Large intestine (tissue), 3 donors: ENCODE data around the gene DDX23. TPM values are rescaled to one million over a fixed set of nuclear protein-coding genes. Genes with fewer than 3 reads are reported as not detected.
"Not testable (repeated sequence)": the region's sequence is repeated elsewhere in the genome, so short reads cannot be mapped to it uniquely, and the experiment has no call there.

Experiments
- DNase-seq, 2 donors: peaks; one replicate each; pipeline versions ENCODE4 v3.0.0 to v3.0.0-alpha.2; 2013
- H3K27ac ChIP-seq: one replicate; pipeline ENCODE4 v1.5.1; 2013; ENCODE audit warnings: low read length
- H3K27me3 ChIP-seq: 2 replicates; pipeline ENCODE4 v1.6.1; 2013; ENCODE audit warnings: low read length; ENCODE audit not compliant: control insufficient read depth, insufficient read depth
- H3K36me3 ChIP-seq: 2 replicates; pipeline ENCODE4 v1.6.1; 2013; ENCODE audit warnings: low read length; ENCODE audit not compliant: control insufficient read depth, insufficient read depth
- H3K4me1 ChIP-seq: one replicate; pipeline ENCODE4 v1.6.1; 2013; ENCODE audit warnings: low read length; ENCODE audit not compliant: control insufficient read depth, insufficient read depth
- H3K4me3 ChIP-seq: one replicate; pipeline ENCODE4 v1.5.1; 2013; ENCODE audit warnings: low read length
- H3K9me3 ChIP-seq: one replicate; pipeline ENCODE4 v1.6.1; 2013; ENCODE audit warnings: mild to moderate bottlenecking, low read depth, low read length, moderate library complexity; ENCODE audit not compliant: control insufficient read depth
- WGBS: methylation state at CpG from one replicate; pipeline ENCODE4 v1.1.5; 2013; ENCODE audit warnings: low lambda C conversion rate; ENCODE audit not compliant: insufficient coverage; 5-methylcytosine and 5-hydroxymethylcytosine counted together
- polyA plus RNA-seq: library from polyadenylated mRNA; unstranded; fragments of 120-200 nt; gene quantifications from one replicate; pipeline ENCODE4 v1.2.1, GENCODE V29; 2013

The DDX23 gene
- polyA plus RNA-seq, 1 donor: 90.9 TPM

DNA sequence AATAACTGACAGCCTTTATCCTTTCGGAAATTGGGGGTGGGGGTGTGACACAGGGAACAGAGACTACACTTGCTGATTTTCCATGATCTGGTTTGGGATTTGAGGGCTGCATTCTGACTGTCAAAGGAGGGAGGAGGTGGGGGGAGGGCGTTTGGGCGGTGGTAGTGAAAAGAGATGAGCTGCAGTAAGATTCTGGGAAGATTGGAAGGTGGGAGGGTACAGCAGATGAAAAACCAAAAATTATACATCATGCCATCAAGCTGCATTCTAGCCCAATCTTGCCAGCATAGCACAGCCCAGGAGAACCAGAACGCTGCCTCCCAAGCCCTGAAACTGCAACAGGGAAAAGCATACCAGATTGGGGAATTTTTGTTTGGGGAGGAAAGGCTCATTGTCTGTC is 11.3 kb upstream of the DDX23 start:
- Histone ChIP-seq H3K36me3 (peaks cover 5% of the 10 kb centered on the region), H3K9me3 (no peaks in the 10 kb centered on the region), H3K27me3 (peaks cover 7% of the 10 kb centered on the region), H3K4me1 (peaks cover 7% of the 10 kb centered on the region), H3K4me3 (no peak overlapping the region), H3K27ac (no peak overlapping the region)
- DNase-seq: no peak
- WGBS: no CpG with 5 or more reads among the region's 4 CpGs

GRCh38 chr12:48862760-48863159 is 10.8 kb upstream of the DDX23 start:
- Histone ChIP-seq H3K27ac (no peak overlapping the region), H3K4me1 (peaks cover 7% of the 10 kb centered on the region), H3K4me3 (no peak overlapping the region), H3K9me3 (no peaks in the 10 kb centered on the region), H3K27me3 (peaks cover 7% of the 10 kb centered on the region), H3K36me3 (peaks cover 5% of the 10 kb centered on the region)
- no CpG with 5 or more reads among the region's 5 CpGs for WGBS
- no peak for DNase-seq

- Histone ChIP-seq H3K9me3 (no peaks in the 10 kb centered on the region), H3K27me3 (peaks cover 7% of the 10 kb centered on the region), H3K27ac (no peak overlapping the region), H3K36me3 (peaks cover 8% of the 10 kb centered on the region), H3K4me1 (peaks cover 7% of the 10 kb centered on the region), H3K4me3 (no peak overlapping the region)
- no CpG with 5 or more reads among the region's 2 CpGs for WGBS
- no peak for DNase-seq
Measured at GRCh38 chr12:48861111-48861510, 9.1 kb upstream of the DDX23 start.

- H3K36me3 ChIP-seq, H3K4me1 ChIP-seq, H3K27me3 ChIP-seq, H3K4me3 ChIP-seq, DNase-seq, H3K27ac ChIP-seq, H3K9me3 ChIP-seq: not testable (repeated sequence)
- no CpG with 5 or more reads among the region's 5 CpGs for WGBS
Measured at GRCh38 chr12:48860236-48860635, 8.3 kb upstream of the DDX23 start.

GRCh38 chr12:48859607-48860006 is 7.6 kb upstream of the DDX23 start:
- Histone ChIP-seq H3K9me3 (no peaks in the 10 kb centered on the region), H3K4me3 (no peak overlapping the region), H3K27me3 (peaks cover 6% of the 10 kb centered on the region), H3K4me1 (no peaks in the 10 kb centered on the region), H3K36me3 (peaks cover 8% of the 10 kb centered on the region), H3K27ac (no peak overlapping the region)
- no CpG with 5 or more reads among the region's 5 CpGs for WGBS
- no peak for DNase-seq

GRCh38 chr12:48858043-48858442 is 6.1 kb upstream of the DDX23 start:
- no peak for DNase-seq
- peaks cover 8% of the 10 kb centered on the region for H3K36me3 ChIP-seq
- WGBS: 100% methylated on average over 2 of the region's 8 CpGs
- no peaks in the 10 kb centered on the region for H3K9me3 ChIP-seq
- no peak overlapping the region for H3K4me3 ChIP-seq
- H3K4me1 ChIP-seq: no peaks in the 10 kb centered on the region
- H3K27me3 ChIP-seq: no peaks in the 10 kb centered on the region
- no peak overlapping the region for H3K27ac ChIP-seq

DNA sequence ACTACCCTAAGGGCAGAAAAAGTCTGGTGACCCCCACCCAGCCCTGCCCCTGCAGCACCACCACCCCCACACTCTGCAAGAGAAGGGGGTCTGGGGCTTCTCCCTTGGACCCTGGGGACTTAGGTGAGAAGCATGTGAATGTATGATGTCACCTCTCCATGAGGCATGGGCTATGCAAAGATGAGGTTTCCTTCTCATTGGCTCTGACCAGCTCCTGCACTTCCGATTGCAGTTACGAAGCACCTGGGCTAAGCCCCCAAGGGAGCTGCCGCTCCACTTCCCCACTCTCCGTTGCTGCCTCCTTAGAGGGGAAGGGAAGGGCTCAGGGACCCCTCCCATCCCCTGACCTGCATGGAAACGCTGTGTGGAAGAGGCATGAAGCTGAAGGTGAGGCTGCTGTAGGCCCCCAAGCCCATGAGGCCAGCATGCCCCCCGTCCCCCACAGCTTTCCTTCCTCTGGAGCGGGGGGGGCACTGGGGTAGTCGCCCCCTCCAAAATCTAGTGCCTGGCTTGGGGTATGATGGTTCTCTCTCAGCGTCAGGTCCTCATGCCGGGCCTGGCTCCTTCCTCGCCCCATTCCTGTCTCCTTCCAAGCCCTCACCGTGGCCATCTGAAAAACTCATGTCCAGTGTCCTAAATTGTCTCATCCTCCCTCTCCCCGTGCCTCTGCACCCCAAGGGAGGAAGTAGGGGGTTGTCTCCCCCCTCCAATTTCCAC is 5.5 kb upstream of the DDX23 start:
- Histone ChIP-seq H3K27ac (no peak overlapping the region), H3K4me1 (peaks cover 3% of the 10 kb centered on the region), H3K4me3 (no peak overlapping the region), H3K27me3 (no peaks in the 10 kb centered on the region), H3K36me3 (peaks cover 8% of the 10 kb centered on the region), H3K9me3 (no peaks in the 10 kb centered on the region)
- DNase-seq: no peak
- WGBS: no CpG with 5 or more reads among the region's 13 CpGs

- peaks cover 8% of the 10 kb centered on the region for H3K36me3 ChIP-seq
- no peak for DNase-seq
- peaks cover 3% of the 10 kb centered on the region for H3K4me1 ChIP-seq
- no peaks in the 10 kb centered on the region for H3K9me3 ChIP-seq
- H3K4me3 ChIP-seq: no peak overlapping the region
- H3K27me3 ChIP-seq: no peaks in the 10 kb centered on the region
- no CpG with 5 or more reads among the region's 2 CpGs for WGBS
- H3K27ac ChIP-seq: no peak overlapping the region
Measured at GRCh38 chr12:48856379-48856778, 4.4 kb upstream of the DDX23 start.

GRCh38 chr12:48854932-48855331 is 3.0 kb upstream of the DDX23 start:
- H3K27ac ChIP-seq, H3K4me1 ChIP-seq, H3K36me3 ChIP-seq, H3K9me3 ChIP-seq, DNase-seq, H3K4me3 ChIP-seq, H3K27me3 ChIP-seq: not testable (repeated sequence)
- WGBS: no CpG with 5 or more reads among the region's 10 CpGs

- Histone ChIP-seq H3K36me3 (peaks cover 5% of the 10 kb centered on the region), H3K4me3 (no peak overlapping the region), H3K4me1 (peaks cover 7% of the 10 kb centered on the region), H3K27me3 (no peaks in the 10 kb centered on the region), H3K9me3 (no peaks in the 10 kb centered on the region), H3K27ac (no peak overlapping the region)
- no peak for DNase-seq
- WGBS: no CpG with 5 or more reads among the region's 4 CpGs
Measured at GRCh38 chr12:48854488-48854887, 2.5 kb upstream of the DDX23 start.
